H1 (cell line): ENCODE results near the gene EPN3. TPM values are rescaled to one million over a fixed set of nuclear protein-coding genes. Genes with fewer than 3 reads are reported as not detected.

Experiments
- CTCF ChIA-PET: fragments of 300-600 bp; sonication (Branson Sonifier 250); formaldehyde crosslinking; loops from one replicate; lab custom pipeline; 2021; ENCODE audit not compliant: partially characterized antibody; lab: Charles Lee
- POLR2A ChIA-PET: fragments of 300-600 bp; sonication (Branson Sonifier 250); formaldehyde crosslinking; loops from one replicate; lab custom pipeline; 2021; ENCODE audit warnings: inconsistent platforms; ENCODE audit not compliant: partially characterized antibody; lab: Charles Lee
- DNase-seq, 2 experiments: peaks; one replicate each; pipeline versions ENCODE4 v3.0.0 to v3.0.0-alpha.2; 2010 to 2022; ENCODE audit warnings: low spot score in 2 of 2, low read depth in 1 of 2, mixed read lengths in 1 of 2
- FAIRE-seq: peaks from 2 replicates; lab custom pipeline; 2011; peaks lifted over from hg19 to GRCh38; lab: Jason Lieb, UNC
- H2AFZ ChIP-seq: 2 replicates; pipeline ENCODE4 v1.8.1; 2012; ENCODE audit warnings: low read length, inconsistent platforms
- H2AK5ac ChIP-seq: 2 replicates; pipeline ENCODE4 v1.6.1; 2013; ENCODE audit warnings: low read depth, low read length
- H2BK120ac ChIP-seq: replicated peaks from 2 replicates; pipeline ENCODE3; 2013; ENCODE audit warnings: low read depth, low read length, inconsistent platforms
- H2BK12ac ChIP-seq: 2 replicates; pipeline ENCODE4 v1.6.1; 2013; ENCODE audit warnings: low read depth, low read length
- H2BK15ac ChIP-seq: 2 replicates; pipeline ENCODE4 v1.6.1; 2013; ENCODE audit warnings: low read length
- H2BK20ac ChIP-seq: 2 replicates; pipeline ENCODE4 v1.6.1; 2013; ENCODE audit warnings: low read length
- H2BK5ac ChIP-seq: 2 replicates; pipeline ENCODE4 v1.6.1; 2013; ENCODE audit warnings: low read depth, low read length
- H3K14ac ChIP-seq: 2 replicates; pipeline ENCODE4 v1.6.1; 2013; ENCODE audit warnings: inconsistent platforms; ENCODE audit not compliant: insufficient read length
- H3K18ac ChIP-seq: 2 replicates; pipeline ENCODE4 v1.6.1; 2013; ENCODE audit warnings: low read length; ENCODE audit errors: extremely low read depth
- H3K23ac ChIP-seq: 2 replicates; pipeline ENCODE4 v1.6.1; 2013; ENCODE audit warnings: inconsistent platforms; ENCODE audit not compliant: insufficient read length
- H3K23me2 ChIP-seq: 2 replicates; pipeline ENCODE4 v1.6.1; 2013; ENCODE audit warnings: low read depth, low read length
- H3K27ac ChIP-seq: 2 replicates; pipeline ENCODE4 v1.6.1; 2011; ENCODE audit warnings: low read depth, low read length, inconsistent platforms
- H3K27me3 ChIP-seq, 4 experiments: replicated peaks in 1 of 4; 1 replicate in 1 of 4; 2 replicates in 3 of 4; pipeline versions ENCODE4 v1.6.1 to v1.8.1; 2011 to 2013; ENCODE audit warnings: low read length in 3 of 4, mild to moderate bottlenecking in 3 of 4, inconsistent platforms in 2 of 4, mixed read lengths in 2 of 4, moderate library complexity in 1 of 4; ENCODE audit not compliant: control insufficient read depth in 3 of 4, insufficient read depth in 3 of 4; ENCODE audit errors: extremely low read depth in 1 of 4
- H3K36me3 ChIP-seq, 4 experiments: 2 replicates each; pipeline versions ENCODE4 v1.6.1 to v1.8.1; 2011 to 2013; ENCODE audit warnings: mild to moderate bottlenecking in 4 of 4, low read length in 3 of 4, moderate library complexity in 2 of 4, control low read depth in 1 of 4, inconsistent platforms in 1 of 4; ENCODE audit not compliant: insufficient read depth in 4 of 4, control insufficient read depth in 2 of 4
- H3K4ac ChIP-seq: replicated peaks from 2 replicates; pipeline ENCODE3; 2013; ENCODE audit warnings: low read length, low read depth, mixed read lengths, inconsistent platforms; ENCODE audit not compliant: insufficient read length
- H3K4me1 ChIP-seq, 4 experiments: replicated peaks in 1 of 4; 1 replicate in 1 of 4; 2 replicates in 3 of 4; pipeline versions ENCODE4 v1.6.1 to v1.8.1; 2011 to 2013; ENCODE audit warnings: low read length in 3 of 4, inconsistent platforms in 2 of 4, mixed read lengths in 1 of 4; ENCODE audit not compliant: insufficient read depth in 4 of 4, control insufficient read depth in 3 of 4
- H3K4me2 ChIP-seq, 2 experiments: 2 replicates each; pipeline versions ENCODE4 v1.6.1 to v1.8.1; 2011 to 2013; ENCODE audit warnings: low read depth in 2 of 2, low read length in 2 of 2, control low read depth in 1 of 2, inconsistent platforms in 1 of 2, mild to moderate bottlenecking in 1 of 2; ENCODE audit not compliant: insufficient read depth in 1 of 2
- H3K4me3 ChIP-seq, 4 experiments: fragments of 200-600, 300-600 bp in 1 of 4; sonication (generic), shearing (Covaris generic), sonication (Bioruptor Twin) in 1 of 4; 2 replicates each; pipeline versions ENCODE4 v1.5.1 to v1.8.1; 2011 to 2016; ENCODE audit warnings: low read length in 4 of 4, low read depth in 3 of 4, control low read depth in 2 of 4, inconsistent platforms in 2 of 4, mild to moderate bottlenecking in 2 of 4, mixed read lengths in 1 of 4, moderate library complexity in 1 of 4; ENCODE audit not compliant: insufficient read depth in 2 of 4; ENCODE audit errors: extremely low read depth in 1 of 4
- H3K56ac ChIP-seq: replicated peaks from 2 replicates; pipeline ENCODE3; 2013; ENCODE audit warnings: low read depth, mild to moderate bottlenecking, mixed read lengths, low read length, inconsistent platforms; ENCODE audit not compliant: insufficient read length
- H3K79me1 ChIP-seq: 2 replicates; pipeline ENCODE4 v1.6.1; 2013; ENCODE audit warnings: low read depth, low read length, control low read depth
- H3K79me2 ChIP-seq, 2 experiments: 2 replicates each; pipeline versions ENCODE4 v1.6.1 to v1.8.1; 2012 to 2013; ENCODE audit warnings: low read length in 2 of 2, mild to moderate bottlenecking in 2 of 2, inconsistent platforms in 1 of 2; ENCODE audit not compliant: insufficient read depth in 2 of 2, control insufficient read depth in 1 of 2
- H3K9ac ChIP-seq, 4 experiments: replicated peaks in 1 of 4; 1 replicate in 1 of 4; 2 replicates in 3 of 4; pipeline versions ENCODE4 v1.6.1 to v1.8.1; 2011 to 2013; ENCODE audit warnings: low read depth in 3 of 4, low read length in 3 of 4, control low read depth in 2 of 4, mild to moderate bottlenecking in 2 of 4, moderate library complexity in 2 of 4, inconsistent platforms in 1 of 4; ENCODE audit errors: extremely low read depth in 1 of 4
- H3K9me3 ChIP-seq, 2 experiments: 2 replicates each; pipeline versions ENCODE4 v1.6.1 to v1.8.1; 2012 to 2013; ENCODE audit warnings: mild to moderate bottlenecking in 2 of 2, moderate library complexity in 2 of 2, control low read depth in 1 of 2, inconsistent platforms in 1 of 2, low read depth in 1 of 2, low read length in 1 of 2, mixed read lengths in 1 of 2; ENCODE audit not compliant: insufficient read depth in 2 of 2
- H4K20me1 ChIP-seq, 2 experiments: replicated peaks in 1 of 2; 2 replicates each; pipeline versions ENCODE3 to v1.8.1; 2011 to 2013; ENCODE audit warnings: inconsistent platforms in 2 of 2, low read length in 2 of 2, mild to moderate bottlenecking in 1 of 2; ENCODE audit not compliant: insufficient read depth in 2 of 2, control insufficient read depth in 1 of 2
- H4K5ac ChIP-seq: 2 replicates; pipeline ENCODE4 v1.6.1; 2013; ENCODE audit warnings: low read length, low read depth, mixed read lengths, inconsistent platforms; ENCODE audit not compliant: insufficient read length
- H4K8ac ChIP-seq: 2 replicates; pipeline ENCODE4 v1.8.0; 2013; ENCODE audit warnings: mild to moderate bottlenecking, moderate library complexity, low read length, inconsistent platforms; ENCODE audit not compliant: insufficient read depth; ENCODE audit errors: extremely low read depth
- H4K91ac ChIP-seq: replicated peaks from 2 replicates; pipeline ENCODE3; 2013; ENCODE audit warnings: low read length, mixed read lengths, inconsistent platforms; ENCODE audit not compliant: insufficient read length
- BCL11A ChIP-seq, 2 experiments: IDR thresholded peaks; one replicate each; pipeline ENCODE4 v1.6.1; 2011; ENCODE audit warnings: low read depth in 2 of 2, low read length in 2 of 2, mild to moderate bottlenecking in 2 of 2
- CBX5 ChIP-seq: fragments of 300-800, 300-1000 bp; sonication (generic); IDR thresholded peaks from 2 replicates; pipeline ENCODE4 v1.7.1; 2016; ENCODE audit warnings: antibody characterized with exemption, low read length, low read depth
- FOSL1 ChIP-seq: IDR thresholded peaks from 2 replicates; pipeline ENCODE4 v1.6.1; 2011; ENCODE audit warnings: mild to moderate bottlenecking, low read depth, low read length, moderate library complexity; ENCODE audit not compliant: insufficient read depth
- NRF1 ChIP-seq: IDR thresholded peaks from 2 replicates; pipeline ENCODE4 v1.6.1; 2011; ENCODE audit warnings: mild to moderate bottlenecking, low read depth, low read length, improper control_type of control experiment
- PHF8 ChIP-seq: fragments of 200-600 bp; sonication (generic); conservative IDR thresholded peaks from 2 replicates; pipeline ENCODE4 v1.7.1; 2012; ENCODE audit warnings: low read depth, mild to moderate bottlenecking, inconsistent platforms, low read length, moderate library complexity
- RBBP5 ChIP-seq: IDR thresholded peaks from 2 replicates; pipeline ENCODE4 v1.7.1; 2012; ENCODE audit warnings: low read depth, mild to moderate bottlenecking, inconsistent platforms, low read length, moderate library complexity, borderline replicate concordance
- SAP30 ChIP-seq: fragments of 300-600 bp; sonication (generic); IDR thresholded peaks from 2 replicates; pipeline ENCODE4 v1.7.1; 2012; ENCODE audit warnings: low read length, moderate library complexity, mild to moderate bottlenecking, inconsistent platforms; ENCODE audit not compliant: insufficient read depth, insufficient replicate concordance
- SIRT6 ChIP-seq: IDR thresholded peaks from one replicate; pipeline ENCODE4 v1.7.1; 2012; ENCODE audit warnings: low read length, inconsistent platforms
- SIX5 ChIP-seq: IDR thresholded peaks from 2 replicates; pipeline ENCODE4 v1.6.1; 2011; ENCODE audit warnings: mild to moderate bottlenecking, low read depth, low read length
- TEAD4 ChIP-seq: IDR thresholded peaks from 2 replicates; pipeline ENCODE4 v1.6.1; 2012; ENCODE audit warnings: low read depth, low read length, inconsistent platforms, mixed read lengths
- WGBS, 2 experiments: shearing (Covaris generic) in 1 of 2; methylation state at CpG; one replicate each; pipeline versions ENCODE4 v1.1.6 to v1.1.7; 2013 to 2015; ENCODE audit warnings: low lambda C conversion rate in 2 of 2, mixed read lengths in 2 of 2, inconsistent platforms in 1 of 2, low coverage in 1 of 2, missing lambda C conversion rate in 1 of 2; ENCODE audit not compliant: insufficient replicate concordance in 2 of 2, insufficient coverage in 1 of 2, insufficient read length in 1 of 2; ENCODE audit errors: extremely low coverage in 1 of 2, missing lambda C conversion rate in 1 of 2; 5-methylcytosine and 5-hydroxymethylcytosine counted together
- polyA plus RNA-seq, 7 experiments: library from polyadenylated mRNA; depleted of rRNA in 3 of 7; stranded (reverse) in 5 of 7; unstranded in 2 of 7; fragments of >200 nt in 5 of 7; fragments of 200-250 nt in 2 of 7; gene quantifications; 1 replicate in 5 of 7; 2 replicates in 1 of 7; 4 replicates in 1 of 7; pipeline versions ENCODE4 v1.2.1 to v1.2.3, GENCODE V29; 2011 to 2013; ENCODE audit warnings: missing spikeins in 2 of 7, mixed read lengths in 2 of 7
- total RNA-seq: library from RNA; stranded (reverse); fragmentation: NEBNext Ultra II Directional; extraction: Animal tissue kit (Norgen Biotek cat#: 25700); gene quantifications from 2 replicates; pipeline ENCODE4 v1.2.1, GENCODE V29; 2021

Gene EPN3
- total and polyA plus RNA-seq, 2 of the 8 experiments (the other 6 are each of a cell fraction or from before 2014, with no cell fraction given): 6.7 to 7.9 TPM

DNA sequence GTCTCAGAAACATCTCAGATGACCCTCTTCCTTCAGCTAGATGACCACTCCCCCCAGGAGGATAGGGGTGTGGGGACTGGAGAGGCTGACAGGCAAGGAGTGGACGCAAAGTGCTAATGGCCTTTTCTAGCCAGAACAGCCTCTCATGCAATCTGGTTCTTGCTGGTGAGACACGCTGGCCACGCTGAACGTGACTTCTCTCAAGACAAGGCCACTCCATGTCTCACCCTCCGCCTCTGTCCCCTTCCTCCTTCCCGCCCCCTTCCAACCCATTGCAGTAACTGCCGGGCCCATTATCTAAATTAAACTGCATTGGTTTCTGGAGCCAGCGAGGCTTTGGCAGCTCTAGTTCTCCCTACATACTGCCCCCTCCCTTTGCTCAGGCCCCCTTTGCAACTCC lies 37.5 kb downstream of the EPN3 start:
- Histone ChIP-seq H3K27ac (no peak overlapping the region), H2BK12ac (no peak overlapping the region), H3K23me2 (peaks cover 3% of the 10 kb centered on the region; the same call in 1 of the 2 replicates), H3K18ac (no peak overlapping the region), H2AFZ (no peak overlapping the region), H3K4ac (no peak overlapping the region), H3K9me3 (no peaks in the 10 kb centered on the region), H2BK5ac (no peak overlapping the region), H2AK5ac (peak overlapping the region; percentile 39; the same call in 1 of the 2 replicates), H3K4me2 (no peak overlapping the region), H4K91ac (no peak overlapping the region), H4K5ac (no peak overlapping the region), H3K14ac (no peak overlapping the region), H3K4me3 (no peak overlapping the region), H4K8ac (peak overlapping the region; percentile 30; the same call in 1 of the 2 replicates), H3K4me1 (peaks cover 0 to 11% (median 7%) of the 10 kb centered on the region in 4 experiments; a peak in 6 of 7 replicates), H4K20me1 (peaks cover 4% of the 10 kb centered on the region in 2 experiments), H2BK120ac (no peak overlapping the region), H3K36me3 (no peaks in the 10 kb centered on the region), H3K79me2 (no peaks in the 10 kb centered on the region), H3K56ac (no peak overlapping the region), H3K23ac (no peak overlapping the region), H2BK20ac (no peak overlapping the region; the same call in 1 of the 2 replicates), H2BK15ac (0 out of 2 replicates have a peak overlapping the region, but pooled peaks have one; percentile 29), H3K27me3 (peaks cover 2 to 19% (median 16%) of the 10 kb centered on the region in 4 experiments), H3K79me1 (no peaks in the 10 kb centered on the region), H3K9ac (no peak overlapping the region)
- no peak for DNase-seq
- no peak for TF ChIP-seq NRF1
- TF ChIP-seq FOSL1: no peak
- TF ChIP-seq PHF8: no peak
- TF ChIP-seq RBBP5: no peak
- no peak for TF ChIP-seq BCL11A (IDR thresholded peaks at IDR 0.05; ENCODE audit: low read depth in 2 of 2, low read length in 2 of 2)
- TF ChIP-seq SIX5: no peak
- no peak for TF ChIP-seq CBX5
- no peak for TF ChIP-seq TEAD4
- no peak for TF ChIP-seq SAP30
- no peak for TF ChIP-seq SIRT6
- no peak for FAIRE-seq
- ChIA-PET POLR2A (interaction anchor here (0.7 to 1.3 kb wide), 5 partner anchors 7 to 149 kb away, joined by 3 to 4 read pairs (median 3); no protein-coding TSS in a partner anchor), CTCF (interaction anchor here (0.6 to 3.4 kb wide), 13 partner anchors 8 to 845 kb away, joined by 3 to 17 read pairs (median 5); no protein-coding TSS in a partner anchor)
- WGBS, 2 experiments: 87% methylated on average over 7 of the region's 8 CpGs; no CpG with 5 or more reads in 1 of the 2 experiments
